Hepatocyte (in vitro differentiated cells): ENCODE results near the gene KDM4D.

Experiments used
- EZH2 ChIP-seq: fragments of 200-600 bp; sonication (generic); IDR thresholded peaks from 2 replicates; pipeline ENCODE4 v1.6.1; 2016; ENCODE audit warnings: antibody characterized with exemption, mild to moderate bottlenecking, borderline replicate concordance
- TF ChIP-seq, protein P1 (sequence below): fragments of 200-600 bp; sonication (generic); IDR thresholded peaks from 2 replicates; pipeline ENCODE4 v1.5.1; 2016; ENCODE audit warnings: antibody characterized with exemption, mild to moderate bottlenecking; ENCODE audit not compliant: poor library complexity

DNA sequence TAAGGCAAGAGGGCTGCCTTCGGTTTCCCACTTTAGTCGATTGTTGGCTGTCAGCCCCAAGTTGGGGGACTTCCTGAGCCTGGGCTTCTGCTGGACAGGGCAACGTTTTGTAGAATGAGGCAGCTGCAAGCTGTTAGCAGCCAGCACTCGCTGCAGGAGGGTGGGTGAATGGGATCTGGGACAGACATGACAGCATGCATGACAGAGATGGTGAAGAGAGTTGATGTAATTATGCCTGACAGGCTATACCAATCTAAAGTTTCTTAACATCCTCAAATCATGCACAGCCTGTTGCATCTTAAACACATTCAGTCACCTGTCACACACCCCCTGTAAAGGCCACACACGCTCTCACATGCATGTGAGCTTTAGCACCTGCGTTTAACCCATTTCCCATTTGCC, 49.3 kb upstream of the KDM4D start:
- TF ChIP-seq EZH2, result no peak
- TF ChIP-seq, protein P1, sequence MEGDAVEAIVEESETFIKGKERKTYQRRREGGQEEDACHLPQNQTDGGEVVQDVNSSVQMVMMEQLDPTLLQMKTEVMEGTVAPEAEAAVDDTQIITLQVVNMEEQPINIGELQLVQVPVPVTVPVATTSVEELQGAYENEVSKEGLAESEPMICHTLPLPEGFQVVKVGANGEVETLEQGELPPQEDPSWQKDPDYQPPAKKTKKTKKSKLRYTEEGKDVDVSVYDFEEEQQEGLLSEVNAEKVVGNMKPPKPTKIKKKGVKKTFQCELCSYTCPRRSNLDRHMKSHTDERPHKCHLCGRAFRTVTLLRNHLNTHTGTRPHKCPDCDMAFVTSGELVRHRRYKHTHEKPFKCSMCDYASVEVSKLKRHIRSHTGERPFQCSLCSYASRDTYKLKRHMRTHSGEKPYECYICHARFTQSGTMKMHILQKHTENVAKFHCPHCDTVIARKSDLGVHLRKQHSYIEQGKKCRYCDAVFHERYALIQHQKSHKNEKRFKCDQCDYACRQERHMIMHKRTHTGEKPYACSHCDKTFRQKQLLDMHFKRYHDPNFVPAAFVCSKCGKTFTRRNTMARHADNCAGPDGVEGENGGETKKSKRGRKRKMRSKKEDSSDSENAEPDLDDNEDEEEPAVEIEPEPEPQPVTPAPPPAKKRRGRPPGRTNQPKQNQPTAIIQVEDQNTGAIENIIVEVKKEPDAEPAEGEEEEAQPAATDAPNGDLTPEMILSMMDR, result no peak
